NCI-H345 treated with DMSO at 0.1 percent for 48 hours (cell line): ENCODE measurements around the gene EIF2B1.

Experiments used
- DNase-seq: peaks from one replicate; lab custom pipeline; 2025; ENCODE audit not compliant: unreplicated experiment; lab: John Stamatoyannopoulos, UW

The EIF2B1 gene

GRCh38 chr12:123571343-123571813 lies 62.1 kb downstream of the EIF2B1 start:
- DNase-seq: no peak
